Mammary epithelial cell (primary cell): ENCODE data around the gene CABLES1.

Source experiments
- CTCF ChIP-seq, 2 donors: IDR thresholded peaks in 1 of 2; conservative IDR thresholded peaks in 1 of 2; 2 replicates each; pipeline ENCODE4 v1.5.1; 2011 to 2012; ENCODE audit warnings: inconsistent platforms in 2 of 2, low read length in 2 of 2, mild to moderate bottlenecking in 2 of 2, control low read depth in 1 of 2, low read depth in 1 of 2; ENCODE audit not compliant: insufficient read depth in 1 of 2; ENCODE audit errors: extremely low read depth in 1 of 2
- EZH2 ChIP-seq: IDR thresholded peaks from 2 replicates; pipeline ENCODE4 v1.6.1; 2012; ENCODE audit warnings: low read length, inconsistent platforms, borderline replicate concordance

GRCh38 chr18:23148382-23148781, 13.1 kb downstream of the CABLES1 start:
- TF ChIP-seq CTCF (conservative IDR thresholded peaks at IDR 0.05 in 1 of 2, IDR thresholded peaks at IDR 0.05 in 1 of 2; ENCODE audit: extremely low read depth in 1 of 2, insufficient read depth in 1 of 2, low read depth in 1 of 2, low read length in 2 of 2) (no peak), EZH2 (no peak)
